OCI-LY3 (cell line): Measurements from ENCODE around the gene PATL2.
"Not testable (repeated sequence)": the region's sequence is repeated elsewhere in the genome, so short reads cannot be mapped to it uniquely, and the experiment has no call there.

Experiments
- EZH2phosphoT487 ChIP-seq: fragments of 200-600 bp; shearing (Covaris generic); IDR thresholded peaks from 2 replicates; pipeline ENCODE4 v1.6.1; 2018; ENCODE audit warnings: antibody characterized with exemption, mixed run types, low read depth
- TF ChIP-seq, protein P1 (sequence below): fragments of 200-600, 300-600 bp; sonication (generic); IDR thresholded peaks from 2 replicates; pipeline ENCODE4 v1.5.1; 2014; ENCODE audit warnings: antibody characterized with exemption, low read length, low read depth

GRCh38 chr15:44690245-44690644, 20.9 kb downstream of the PATL2 start:
- TF ChIP-seq, protein P1, sequence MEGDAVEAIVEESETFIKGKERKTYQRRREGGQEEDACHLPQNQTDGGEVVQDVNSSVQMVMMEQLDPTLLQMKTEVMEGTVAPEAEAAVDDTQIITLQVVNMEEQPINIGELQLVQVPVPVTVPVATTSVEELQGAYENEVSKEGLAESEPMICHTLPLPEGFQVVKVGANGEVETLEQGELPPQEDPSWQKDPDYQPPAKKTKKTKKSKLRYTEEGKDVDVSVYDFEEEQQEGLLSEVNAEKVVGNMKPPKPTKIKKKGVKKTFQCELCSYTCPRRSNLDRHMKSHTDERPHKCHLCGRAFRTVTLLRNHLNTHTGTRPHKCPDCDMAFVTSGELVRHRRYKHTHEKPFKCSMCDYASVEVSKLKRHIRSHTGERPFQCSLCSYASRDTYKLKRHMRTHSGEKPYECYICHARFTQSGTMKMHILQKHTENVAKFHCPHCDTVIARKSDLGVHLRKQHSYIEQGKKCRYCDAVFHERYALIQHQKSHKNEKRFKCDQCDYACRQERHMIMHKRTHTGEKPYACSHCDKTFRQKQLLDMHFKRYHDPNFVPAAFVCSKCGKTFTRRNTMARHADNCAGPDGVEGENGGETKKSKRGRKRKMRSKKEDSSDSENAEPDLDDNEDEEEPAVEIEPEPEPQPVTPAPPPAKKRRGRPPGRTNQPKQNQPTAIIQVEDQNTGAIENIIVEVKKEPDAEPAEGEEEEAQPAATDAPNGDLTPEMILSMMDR: not testable (repeated sequence)
- TF ChIP-seq EZH2phosphoT487: not testable (repeated sequence)
